HS-5 (cell line): ENCODE data around the gene HABP4.

ENCODE experiments used
- DNase-seq: peaks from one replicate; pipeline ENCODE4 v3.0.0-alpha.2; 2012; ENCODE audit warnings: low read depth

The HABP4 gene

GRCh38 chr9:96436063-96436455, 13.9 kb upstream of the HABP4 start:
- DNase-seq = no peak

DNA sequence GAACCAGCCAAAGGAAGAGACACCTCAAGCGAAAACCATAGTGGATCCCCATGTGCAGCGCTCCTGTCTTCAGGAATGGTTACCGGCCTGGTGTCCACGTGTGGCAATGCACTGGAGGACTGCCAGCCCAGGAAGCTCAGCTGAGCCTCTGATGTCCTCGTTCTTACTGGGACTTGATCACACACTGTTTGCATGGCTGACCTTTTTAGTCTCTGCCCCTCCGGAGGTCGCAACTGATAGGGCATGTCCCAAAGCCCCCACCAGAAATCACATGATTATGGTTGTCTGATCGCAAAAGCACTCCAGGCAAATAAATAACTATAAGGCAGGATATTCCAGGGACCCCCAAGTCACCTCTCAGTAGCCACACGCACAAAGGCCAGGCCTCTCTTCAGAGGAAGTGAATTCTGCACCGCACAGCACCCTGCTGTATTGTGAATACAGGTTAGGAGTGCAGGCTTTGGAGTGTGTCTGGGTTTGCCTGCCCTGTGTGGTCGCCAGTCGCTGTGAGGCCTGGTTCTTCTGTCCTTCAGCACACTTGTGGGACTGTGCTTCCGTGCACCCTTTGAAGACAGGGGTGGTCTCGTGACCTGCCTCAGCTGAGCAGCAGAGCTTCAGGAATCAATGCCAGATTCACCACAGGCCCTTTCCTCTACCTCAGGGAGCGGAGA, 13.4 kb upstream of the HABP4 start:
- DNase-seq = no peak

DNA sequence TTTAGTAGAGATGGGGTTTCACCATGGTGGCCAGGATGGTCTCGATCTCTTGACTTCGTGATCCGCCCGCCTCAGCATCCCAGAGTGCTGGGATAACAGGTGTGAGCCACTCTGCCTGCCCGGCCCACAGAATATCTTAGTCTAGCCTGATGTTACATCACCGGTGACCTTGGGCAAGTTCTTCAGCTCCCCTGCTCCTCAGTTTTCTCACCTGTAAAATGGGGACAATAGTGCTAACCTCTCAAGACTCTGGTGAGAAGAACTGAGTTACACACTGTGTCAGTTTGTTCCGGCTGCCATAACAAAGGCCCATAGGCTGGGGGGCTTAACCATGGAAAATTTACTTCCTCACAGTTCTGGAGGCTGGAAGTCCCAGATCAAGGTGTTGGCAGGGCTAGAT, 12.5 kb upstream of the HABP4 start:
- no peak for DNase-seq

- no peak for DNase-seq
These were observed 9.2 kb upstream of the HABP4 start for GRCh38 chr9:96440671-96441199.

DNA sequence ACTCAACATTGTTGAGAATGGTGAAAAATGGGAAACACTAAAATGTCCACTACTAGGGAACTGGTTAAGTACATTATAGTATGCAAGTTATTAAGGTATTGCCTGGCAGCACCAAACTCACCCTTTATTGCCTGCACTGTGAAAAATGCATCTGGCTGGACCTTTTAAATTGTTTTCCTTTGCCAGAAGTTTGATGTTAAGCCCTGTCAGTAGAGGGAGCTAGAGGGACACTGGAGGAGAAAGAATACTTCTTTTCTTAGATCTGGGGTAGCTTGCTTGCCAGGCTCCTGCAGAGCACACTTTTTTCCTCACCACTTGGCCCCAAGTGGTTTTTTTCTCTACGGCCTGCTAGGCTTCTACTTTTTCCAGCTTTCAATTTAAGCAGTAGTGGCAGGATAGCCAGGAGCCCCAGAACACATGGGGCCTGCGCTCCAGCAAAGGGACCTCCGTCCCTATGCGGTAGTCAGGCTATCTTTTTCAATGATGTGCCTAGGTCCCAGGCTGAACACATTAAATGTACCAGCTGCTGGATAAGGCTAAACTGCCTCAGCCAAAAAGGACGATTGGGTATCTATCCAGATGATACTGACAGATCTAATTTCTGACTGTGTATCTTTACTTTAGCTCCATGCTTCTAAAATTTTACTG, 8.0 kb upstream of the HABP4 start:
- no peak for DNase-seq

- DNase-seq = no peak
These were observed 7.5 kb upstream of the HABP4 start for GRCh38 chr9:96442491-96442890.

- DNase-seq = no peak
These were observed 2.6 kb upstream of the HABP4 start for GRCh38 chr9:96447406-96447805.

DNA sequence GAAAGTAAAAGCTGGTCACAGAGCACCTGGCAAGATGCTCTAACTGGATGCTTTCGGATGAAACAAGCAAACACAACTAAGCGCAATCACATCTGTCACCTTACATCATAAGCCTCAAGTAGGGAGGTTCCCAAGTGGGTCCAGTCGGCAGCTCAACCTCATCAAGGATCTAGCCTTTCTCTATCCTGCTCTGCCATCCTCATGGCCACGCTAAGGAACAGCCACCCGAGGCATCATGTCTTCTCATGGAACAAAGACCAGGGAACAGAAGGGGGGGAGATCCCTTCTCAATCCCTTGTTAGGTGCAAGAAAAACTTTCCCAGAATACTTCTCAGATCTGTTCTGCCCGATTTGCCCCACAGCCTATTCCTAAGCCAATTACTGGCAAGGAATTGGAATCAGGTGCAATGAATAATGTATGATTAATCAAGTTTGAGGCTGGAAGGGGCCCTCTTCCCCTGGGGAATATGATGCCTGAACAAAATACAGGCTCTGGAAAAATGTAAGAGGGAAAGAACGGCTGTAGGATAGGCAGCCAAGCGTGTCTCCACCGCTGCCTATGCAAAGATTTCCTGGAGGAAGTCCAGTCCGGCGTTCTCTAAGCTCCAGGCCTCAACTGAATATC, 1.3 kb upstream of the HABP4 start:
- DNase-seq = no peak

DNA sequence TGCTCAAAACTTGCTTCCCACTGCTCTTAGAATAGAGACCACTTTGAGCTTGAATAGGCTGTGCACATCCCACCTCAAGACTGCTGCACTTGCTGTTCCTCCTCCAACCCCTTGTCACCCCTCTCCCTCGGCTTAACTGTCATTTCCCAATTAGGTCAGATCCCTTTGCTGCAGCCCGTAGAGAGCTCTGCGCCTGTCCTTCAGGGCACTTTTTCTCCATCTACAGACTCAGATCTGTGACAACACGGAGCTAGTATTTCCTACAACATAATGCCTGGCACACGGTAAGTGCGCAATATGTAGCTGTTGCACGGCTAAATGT, 485 bp upstream of the HABP4 start:
- DNase-seq = no peak

- DNase-seq = no peak
These were observed 902 bp downstream of the HABP4 start for GRCh38 chr9:96450613-96451528.

GRCh38 chr9:96453625-96454024, 3.7 kb downstream of the HABP4 start:
- DNase-seq = no peak

DNA sequence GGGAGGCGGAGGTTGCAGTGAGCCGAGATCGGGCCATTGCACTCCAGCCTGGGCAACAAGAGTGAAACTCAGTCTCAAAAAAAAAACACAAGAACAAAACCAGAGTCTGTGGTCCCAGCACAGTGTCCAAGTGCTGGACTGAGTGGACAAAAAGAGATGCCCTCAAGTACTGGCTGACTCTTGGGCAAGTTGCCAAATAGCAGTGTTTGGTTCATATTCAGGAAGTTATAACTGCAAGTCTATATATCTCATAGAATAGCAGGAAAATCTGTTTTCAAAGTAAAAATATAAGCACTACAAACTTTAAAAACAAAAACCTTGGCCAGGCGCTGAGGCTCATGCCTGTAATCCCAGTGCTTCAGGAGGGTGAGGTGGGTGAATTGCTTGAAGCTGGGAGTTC, 7.3 kb downstream of the HABP4 start:
- no peak for DNase-seq

DNA sequence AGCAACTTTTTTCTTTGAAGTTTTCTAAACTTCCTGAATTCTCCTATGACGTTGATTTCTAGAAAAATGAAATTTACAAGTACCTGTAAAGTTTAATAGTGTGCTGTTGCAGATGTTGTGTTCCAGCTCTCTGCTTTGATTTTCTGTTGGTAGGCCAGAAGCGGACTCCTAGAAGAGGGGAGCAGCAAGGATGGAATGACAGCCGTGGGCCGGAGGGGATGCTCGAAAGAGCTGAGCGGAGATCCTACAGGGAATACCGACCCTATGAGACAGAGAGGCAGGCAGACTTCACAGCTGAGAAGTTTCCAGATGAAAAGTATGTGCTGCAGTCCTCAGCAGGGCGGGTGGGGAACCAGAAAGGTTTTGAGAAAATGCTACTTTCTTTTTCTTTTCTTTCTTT, 8.3 kb downstream of the HABP4 start:
- no peak for DNase-seq

GRCh38 chr9:96459268-96460007, 9.5 kb downstream of the HABP4 start:
- no peak for DNase-seq

DNA sequence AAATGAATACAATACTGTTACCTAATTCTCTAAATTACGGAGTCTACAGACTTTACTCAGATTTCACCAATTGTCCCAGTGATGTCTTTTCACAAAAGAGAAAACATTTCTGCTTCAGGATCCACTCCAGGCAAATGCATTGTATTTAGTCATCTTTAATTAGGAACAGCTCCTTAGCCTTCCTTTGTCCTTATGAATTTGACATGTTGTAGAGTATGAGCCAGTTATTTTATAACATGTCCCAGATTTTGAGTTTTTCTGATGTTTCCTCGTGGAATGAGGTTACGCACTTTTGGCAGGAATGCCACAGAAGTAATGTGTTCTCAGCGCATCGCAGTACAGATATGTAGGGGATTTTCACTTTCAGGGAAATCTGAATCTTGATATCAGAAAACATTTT, 10.5 kb downstream of the HABP4 start:
- no peak for DNase-seq

GRCh38 chr9:96460882-96461281, 10.9 kb downstream of the HABP4 start:
- DNase-seq = no peak

- no peak for DNase-seq
These were observed 11.4 kb downstream of the HABP4 start for GRCh38 chr9:96461336-96461735.

GRCh38 chr9:96462541-96462940, 12.6 kb downstream of the HABP4 start:
- no peak for DNase-seq

- no peak for DNase-seq
These were observed 14.5 kb downstream of the HABP4 start for GRCh38 chr9:96464426-96464825.

DNA sequence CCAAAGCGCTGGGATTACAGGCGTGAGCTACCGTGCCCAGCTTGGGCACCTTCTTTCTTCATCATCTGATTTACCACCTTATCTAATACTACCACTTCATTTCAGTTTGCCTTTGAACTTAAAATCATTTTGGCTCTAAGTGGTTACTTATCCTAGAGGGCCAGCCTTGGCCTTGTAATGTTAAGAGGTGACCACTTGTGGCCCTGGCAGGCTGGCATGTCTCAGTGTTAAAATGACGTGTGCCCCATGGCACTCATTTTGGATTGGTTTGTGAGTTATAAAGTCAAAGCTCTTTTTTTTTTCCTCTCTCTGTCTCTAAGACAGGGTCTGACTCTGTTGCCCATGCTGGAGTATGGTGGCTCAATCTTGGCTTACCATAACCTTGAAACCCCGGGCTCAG, 17.8 kb downstream of the HABP4 start:
- no peak for DNase-seq

GRCh38 chr9:96476013-96476412, 26.0 kb downstream of the HABP4 start:
- DNase-seq = no peak

GRCh38 chr9:96476591-96476990, 26.6 kb downstream of the HABP4 start:
- no peak for DNase-seq
